MM.1S (cell line): ENCODE data around the gene KRTAP10-9.

Source experiments
- DNase-seq: peaks from one replicate; pipeline ENCODE4 v3.0.0-alpha.2; 2015
- H2AFZ ChIP-seq: fragments of 300-600 bp; sonication (generic); 2 replicates; pipeline ENCODE4 v1.6.0; 2016; ENCODE audit warnings: antibody characterized with exemption, low read length
- H3F3A ChIP-seq: fragments of 300-600 bp; sonication (generic); 2 replicates; pipeline ENCODE4 v1.6.1; 2016; ENCODE audit warnings: mild to moderate bottlenecking, antibody characterized with exemption, low read length, moderate library complexity, mixed read lengths; ENCODE audit not compliant: insufficient read depth
- H3K27ac ChIP-seq: fragments of 300-600 bp; sonication (generic); 2 replicates; pipeline ENCODE4 v1.5.1; 2016; ENCODE audit warnings: mild to moderate bottlenecking, low read length
- H3K27me3 ChIP-seq: fragments of 300-600 bp; sonication (generic); replicated peaks from 2 replicates; pipeline ENCODE4 v1.6.0; 2016; ENCODE audit warnings: low read length; ENCODE audit not compliant: insufficient read depth
- H3K36me3 ChIP-seq: fragments of 300-600 bp; sonication (generic); replicated peaks from 2 replicates; pipeline ENCODE4 v1.6.1; 2016; ENCODE audit warnings: mild to moderate bottlenecking, low read length, mixed read lengths; ENCODE audit not compliant: insufficient read depth
- H3K4me1 ChIP-seq: fragments of 300-600 bp; sonication (generic); 2 replicates; pipeline ENCODE4 v1.6.1; 2016; ENCODE audit warnings: low read length, mixed read lengths
- H3K4me2 ChIP-seq: fragments of 300-600 bp; sonication (generic); 2 replicates; pipeline ENCODE4 v1.6.0; 2016; ENCODE audit warnings: low read depth, low read length
- H3K4me3 ChIP-seq: fragments of 300-600 bp; sonication (generic); 2 replicates; pipeline ENCODE4 v1.5.1; 2016; ENCODE audit warnings: low read length, mixed read lengths
- H3K79me2 ChIP-seq: fragments of 300-600 bp; sonication (generic); 2 replicates; pipeline ENCODE4 v1.6.1; 2016; ENCODE audit warnings: mixed run types, low read length, mixed read lengths
- H3K9ac ChIP-seq: fragments of 300-600 bp; sonication (generic); 2 replicates; pipeline ENCODE4 v1.6.1; 2016; ENCODE audit warnings: low read length, mixed read lengths
- H3K9me2 ChIP-seq: fragments of 300-600 bp; sonication (generic); replicated peaks from 2 replicates; pipeline ENCODE4 v1.6.1; 2016; ENCODE audit warnings: mild to moderate bottlenecking, low read length, mixed read lengths; ENCODE audit not compliant: insufficient read depth
- H3K9me3 ChIP-seq: fragments of 300-600 bp; sonication (generic); replicated peaks from 2 replicates; pipeline ENCODE4 v1.6.1; 2016; ENCODE audit warnings: mild to moderate bottlenecking, low read length, mixed read lengths; ENCODE audit not compliant: insufficient read depth
- H4K20me1 ChIP-seq: fragments of 300-600 bp; sonication (generic); 2 replicates; pipeline ENCODE4 v1.6.1; 2016; ENCODE audit warnings: mild to moderate bottlenecking, low read length, moderate library complexity, mixed read lengths; ENCODE audit not compliant: insufficient read depth
- EZH2 ChIP-seq: fragments of 300-600 bp; sonication (generic); optimal IDR thresholded peaks from 2 replicates; pipeline ENCODE3; 2017; ENCODE audit warnings: low read depth, mild to moderate bottlenecking, antibody characterized with exemption, low read length, mixed read lengths
- EZH2phosphoT487 ChIP-seq: fragments of 300-600 bp; sonication (generic); IDR thresholded peaks from 2 replicates; pipeline ENCODE4 v1.6.1; 2018; ENCODE audit warnings: antibody characterized with exemption, low read length
- TF ChIP-seq, protein P1 (sequence below): fragments of 300-600 bp; sonication (generic); IDR thresholded peaks from 2 replicates; pipeline ENCODE4 v1.5.1; 2016; ENCODE audit warnings: antibody characterized with exemption, low read length, mixed read lengths

Gene KRTAP10-9

GRCh38 chr21:44654576-44655175, 27.8 kb downstream of the KRTAP10-9 start, which contains the start of gene KRTAP12-4:
KRTAP12-4 (minus strand) TSS chr21:44654659; CDS start chr21:44654614, 45 bp downstream.
- Histone ChIP-seq H2AFZ (no peak within 1 kb of the TSS), H3K27me3 (peaks cover 82% of the 10 kb centered on the region), H3K9me3 (no peaks in the 10 kb centered on the region), H3K27ac (no peak within 1 kb of the TSS), H3K4me2 (no peak within 1 kb of the TSS), H3K4me1 (no peaks in the 10 kb centered on the region), H3K9me2 (no peaks in the 10 kb centered on the region), H3K9ac (no peak within 1 kb of the TSS), H4K20me1 (no peaks in the 10 kb centered on the region), H3F3A (no peaks in the 10 kb centered on the region), H3K4me3 (no peak within 1 kb of the TSS), H3K36me3 (no peaks in the 10 kb centered on the region), H3K79me2 (no peaks in the 10 kb centered on the region)
- no peak for DNase-seq
- TF ChIP-seq EZH2phosphoT487 (no peak), EZH2 (no peak)

GRCh38 chr21:44656868-44657267, 30.0 kb downstream of the KRTAP10-9 start:
- TF ChIP-seq EZH2phosphoT487 (no peak), EZH2 (no peak)
- TF ChIP-seq, protein P1, sequence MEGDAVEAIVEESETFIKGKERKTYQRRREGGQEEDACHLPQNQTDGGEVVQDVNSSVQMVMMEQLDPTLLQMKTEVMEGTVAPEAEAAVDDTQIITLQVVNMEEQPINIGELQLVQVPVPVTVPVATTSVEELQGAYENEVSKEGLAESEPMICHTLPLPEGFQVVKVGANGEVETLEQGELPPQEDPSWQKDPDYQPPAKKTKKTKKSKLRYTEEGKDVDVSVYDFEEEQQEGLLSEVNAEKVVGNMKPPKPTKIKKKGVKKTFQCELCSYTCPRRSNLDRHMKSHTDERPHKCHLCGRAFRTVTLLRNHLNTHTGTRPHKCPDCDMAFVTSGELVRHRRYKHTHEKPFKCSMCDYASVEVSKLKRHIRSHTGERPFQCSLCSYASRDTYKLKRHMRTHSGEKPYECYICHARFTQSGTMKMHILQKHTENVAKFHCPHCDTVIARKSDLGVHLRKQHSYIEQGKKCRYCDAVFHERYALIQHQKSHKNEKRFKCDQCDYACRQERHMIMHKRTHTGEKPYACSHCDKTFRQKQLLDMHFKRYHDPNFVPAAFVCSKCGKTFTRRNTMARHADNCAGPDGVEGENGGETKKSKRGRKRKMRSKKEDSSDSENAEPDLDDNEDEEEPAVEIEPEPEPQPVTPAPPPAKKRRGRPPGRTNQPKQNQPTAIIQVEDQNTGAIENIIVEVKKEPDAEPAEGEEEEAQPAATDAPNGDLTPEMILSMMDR, result no peak
- no peak for DNase-seq
- no peaks in the 10 kb centered on the region for H3K79me2 ChIP-seq
- no peaks in the 10 kb centered on the region for H3K36me3 ChIP-seq
- no peaks in the 10 kb centered on the region for H3K4me1 ChIP-seq
- no peak overlapping the region for H3K9ac ChIP-seq
- H3K9me3 ChIP-seq, result no peaks in the 10 kb centered on the region
- no peaks in the 10 kb centered on the region for H3F3A ChIP-seq
- no peak overlapping the region for H3K27ac ChIP-seq
- no peaks in the 10 kb centered on the region for H4K20me1 ChIP-seq
- H3K4me3 ChIP-seq, result no peak overlapping the region
- no peak overlapping the region for H2AFZ ChIP-seq
- peak overlapping the region; percentile 33; the same call in 1 of the 2 replicates for H3K4me2 ChIP-seq
- peaks cover 76% of the 10 kb centered on the region for H3K27me3 ChIP-seq
- no peaks in the 10 kb centered on the region for H3K9me2 ChIP-seq

DNA sequence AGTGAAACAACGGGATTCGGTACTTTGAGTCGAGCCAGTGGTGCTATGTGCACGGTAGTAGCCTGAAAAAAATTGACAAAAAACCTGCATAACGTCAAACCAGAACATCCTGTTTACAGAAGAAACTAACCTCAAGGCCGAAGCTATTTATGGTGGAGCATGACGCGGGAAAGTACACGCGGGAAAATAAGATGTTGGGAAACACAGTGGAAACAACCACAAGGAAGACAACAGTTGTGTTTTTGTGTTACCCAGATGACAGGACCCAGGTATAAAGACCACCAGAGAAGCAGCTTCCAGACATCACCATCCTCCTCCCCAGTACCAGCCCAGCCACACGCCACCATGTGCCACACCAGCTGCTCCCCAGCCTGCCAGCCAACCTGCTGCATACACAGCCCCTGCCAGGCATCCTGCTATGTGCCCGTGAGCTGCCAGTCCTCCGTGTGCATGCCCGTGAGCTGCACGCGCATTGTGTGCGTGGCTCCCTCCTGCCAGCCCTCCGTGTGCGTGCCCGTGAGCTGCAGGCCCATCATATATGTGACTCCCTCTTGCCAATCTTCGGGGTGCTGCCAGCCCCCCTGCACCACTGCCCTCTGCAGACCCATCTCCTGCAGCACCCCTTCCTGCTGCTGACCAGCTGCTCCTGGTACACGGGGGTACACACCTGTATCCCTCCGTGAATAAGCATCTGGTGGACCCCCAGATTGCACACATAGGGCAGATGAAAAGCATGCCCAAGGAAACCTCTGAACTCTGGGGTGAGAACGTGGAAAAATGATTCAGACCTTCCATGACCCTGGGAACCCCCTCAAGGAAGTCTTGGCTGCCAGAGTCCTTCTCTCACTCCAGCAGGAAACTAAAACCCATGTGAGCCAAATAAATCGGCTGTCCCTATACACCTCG, 31.0 kb downstream of the KRTAP10-9 start, which contains the start of gene KRTAP12-3:
TSS of gene KRTAP12-3 (plus strand) at position 298 of the 906 bp plus-strand sequence. CDS start at position 346, 48 bp downstream.
- no peaks in the 10 kb centered on the region for H4K20me1 ChIP-seq
- H2AFZ ChIP-seq, result peak within 1 kb of the TSS; percentile 12; the same call in 1 of the 2 replicates
- TF ChIP-seq EZH2 (no peak), EZH2phosphoT487 (no peak)
- TF ChIP-seq, protein P1, result no peak
- H3K9me2 ChIP-seq, result no peaks in the 10 kb centered on the region
- peak; percentile 58 for DNase-seq
- no peak within 1 kb of the TSS for H3K9ac ChIP-seq
- no peaks in the 10 kb centered on the region for H3K79me2 ChIP-seq
- no peak within 1 kb of the TSS for H3K27ac ChIP-seq
- no peaks in the 10 kb centered on the region for H3K36me3 ChIP-seq
- H3K4me3 ChIP-seq, result peak within 1 kb of the TSS; percentile 21; the same call in 1 of the 2 replicates
- no peaks in the 10 kb centered on the region for H3F3A ChIP-seq
- no peaks in the 10 kb centered on the region for H3K4me1 ChIP-seq
- no peaks in the 10 kb centered on the region for H3K9me3 ChIP-seq
- peaks cover 78% of the 10 kb centered on the region for H3K27me3 ChIP-seq
- peak within 1 kb of the TSS; percentile 33 for H3K4me2 ChIP-seq
